ENCODE measurements around the gene HDAC4.

GRCh38 chr2:239421851-239422250 is 21.0 kb upstream of the HDAC4 start:
- no peak for TF ChIP-seq CTCF (IDR thresholded peaks at IDR 0.05)
- no peak for TF ChIP-seq POLR2AphosphoS5 (IDR thresholded peaks at IDR 0.05; ENCODE audit: insufficient read depth in 1 of 2, low read depth in 1 of 2)
- TF ChIP-seq POLR2A (IDR thresholded peaks at IDR 0.05) = no peak
